DMS114 treated with DMSO at 0.1 percent for 48 hours (cell line): ENCODE results near the gene GTF2H4.
"Not testable (repeated sequence)": the region's sequence is repeated elsewhere in the genome, so short reads cannot be mapped to it uniquely, and the experiment has no call there.

ENCODE experiments used
- DNase-seq: peaks from one replicate; lab custom pipeline; 2025; ENCODE audit not compliant: unreplicated experiment; lab: John Stamatoyannopoulos, UW

GTF2H4 gene

GRCh38 chr6:30907758-30908591 lies at the start of gene GTF2H4:
Gene GTF2H4, plus strand, starts transcription at chr6:30908207.
- peak; percentile 99 for DNase-seq

- not testable (repeated sequence) for DNase-seq
Observed at GRCh38 chr6:30859726-30860125, 48.3 kb upstream of the GTF2H4 start.

- DNase-seq = no peak
Observed at GRCh38 chr6:30861257-30862048, 46.6 kb upstream of the GTF2H4 start.

- no peak for DNase-seq
Observed at GRCh38 chr6:30862156-30862875, 45.7 kb upstream of the GTF2H4 start.

- no peak for DNase-seq
Observed at GRCh38 chr6:30864325-30864724, 43.7 kb upstream of the GTF2H4 start.

GRCh38 chr6:30869241-30869749 lies 38.7 kb upstream of the GTF2H4 start:
- DNase-seq = not testable (repeated sequence)

GRCh38 chr6:30870546-30870945 lies 37.5 kb upstream of the GTF2H4 start:
- DNase-seq = no peak

GRCh38 chr6:30871592-30872183 lies 36.3 kb upstream of the GTF2H4 start:
- DNase-seq = no peak

GRCh38 chr6:30873137-30873640 lies 34.8 kb upstream of the GTF2H4 start:
- DNase-seq = no peak

- DNase-seq = not testable (repeated sequence)
Observed at GRCh38 chr6:30873795-30874194, 34.2 kb upstream of the GTF2H4 start.

- DNase-seq = no peak
Observed at GRCh38 chr6:30875244-30876038, 32.6 kb upstream of the GTF2H4 start.

GRCh38 chr6:30876039-30876730 lies 31.8 kb upstream of the GTF2H4 start:
- no peak for DNase-seq

- peak; percentile 88 for DNase-seq
Observed at GRCh38 chr6:30877419-30878262, 30.4 kb upstream of the GTF2H4 start.

- no peak for DNase-seq
Observed at GRCh38 chr6:30879684-30880427, 28.2 kb upstream of the GTF2H4 start.

- DNase-seq = no peak
Observed at GRCh38 chr6:30880698-30881252, 27.2 kb upstream of the GTF2H4 start.

- DNase-seq = no peak
Observed at GRCh38 chr6:30881392-30882203, 26.4 kb upstream of the GTF2H4 start.
